HEK293T (cell line): ENCODE results near the gene MVD.

Experiments
- ARNT ChIP-seq: fragments of 450-650 bp; IDR thresholded peaks from 2 replicates; pipeline ENCODE4 v1.6.1; 2017; ENCODE audit warnings: mild to moderate bottlenecking
- CTBP1 ChIP-seq: fragments of 450-650 bp; IDR thresholded peaks from 2 replicates; pipeline ENCODE4 v1.6.1; 2016; ENCODE audit warnings: borderline replicate concordance
- FOXM1 ChIP-seq: fragments of 450-650 bp; IDR thresholded peaks from 2 replicates; pipeline ENCODE4 v1.6.1; 2017; ENCODE audit warnings: mild to moderate bottlenecking, borderline replicate concordance
- HDGF ChIP-seq: fragments of 450-650 bp; IDR thresholded peaks from 2 replicates; pipeline ENCODE4 v1.6.1; 2017; ENCODE audit warnings: antibody characterized with exemption, borderline replicate concordance
- LEF1 ChIP-seq: fragments of 450-650 bp; IDR thresholded peaks from 2 replicates; pipeline ENCODE4 v1.6.1; 2017; ENCODE audit warnings: mild to moderate bottlenecking, borderline replicate concordance
- PKNOX1 ChIP-seq: fragments of 450-650 bp; IDR thresholded peaks from 2 replicates; pipeline ENCODE4 v1.6.1; 2016
- SUZ12 ChIP-seq: fragments of 450-650 bp; IDR thresholded peaks from 2 replicates; pipeline ENCODE4 v1.6.1; 2016; ENCODE audit warnings: mild to moderate bottlenecking
- ZNF384 ChIP-seq: fragments of 450-650 bp; IDR thresholded peaks from 2 replicates; pipeline ENCODE4 v1.6.1; 2016

GRCh38 chr16:88681709-88682451 is 19.0 kb upstream of the MVD start:
- TF ChIP-seq LEF1 (no peak), PKNOX1 (no peak), FOXM1 (no peak), ARNT (no peak), HDGF (no peak), ZNF384 (no peak), SUZ12 (no peak), CTBP1 (no peak)
